HG02840 (cell line): ENCODE measurements around the gene PARPBP.
"Not testable (repeated sequence)": the region's sequence is repeated elsewhere in the genome, so short reads cannot be mapped to it uniquely, and the experiment has no call there.

Experiments
- ATAC-seq: cut with Tn5 transposase; IDR thresholded peaks from one replicate; pipeline ENCODE4 v1.9.1; 2021; ENCODE audit warnings: mild to moderate bottlenecking, moderate library complexity, moderate number of reproducible peaks; ENCODE audit not compliant: unreplicated experiment, low FRiP score

The PARPBP gene

DNA sequence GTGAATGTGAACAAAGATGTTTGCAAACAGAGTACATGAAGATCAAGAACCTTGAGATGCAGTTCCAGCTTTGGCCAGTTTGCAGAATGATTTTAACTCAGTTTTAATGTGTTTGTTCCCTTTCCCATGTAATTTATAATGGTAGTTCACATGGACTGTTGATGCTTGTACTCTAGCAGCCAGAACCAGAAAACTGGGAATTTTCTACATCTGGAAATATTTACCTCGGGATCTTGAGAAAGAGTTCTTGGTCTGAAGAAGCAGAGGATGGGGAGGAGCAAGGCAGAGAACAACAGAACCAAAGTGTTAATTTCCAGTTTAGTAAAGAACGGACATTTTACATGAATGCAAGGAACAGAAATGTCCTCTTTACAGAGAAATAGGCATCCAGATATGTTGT, 114.6 kb downstream of the PARPBP start:
- ATAC-seq, result no peak

DNA sequence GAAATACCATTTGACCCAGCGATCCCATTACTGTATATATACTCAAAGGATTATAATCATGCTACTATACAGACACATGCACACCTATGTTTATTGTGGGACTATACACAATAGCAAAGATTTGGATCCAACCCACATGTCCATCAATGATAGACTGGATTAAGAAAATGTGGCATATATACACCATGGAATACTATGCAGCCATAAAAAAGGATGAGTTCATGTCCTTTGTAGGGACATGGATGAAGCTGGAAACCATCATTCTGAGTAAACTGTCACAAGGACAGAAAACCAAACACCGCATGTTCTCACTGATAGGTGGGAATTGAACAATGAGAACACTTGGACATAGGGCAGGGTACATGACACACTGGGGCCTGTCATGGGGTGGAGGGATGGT, 120.9 kb downstream of the PARPBP start:
- ATAC-seq, result not testable (repeated sequence)
